H9 (cell line): ENCODE measurements around the gene GNB1L. TPM values are rescaled to one million over a fixed set of nuclear protein-coding genes. Genes with fewer than 3 reads are reported as not detected.

Experiments used
- DNase-seq: peaks from one replicate; pipeline ENCODE4 v3.0.0-alpha.2; 2017
- H2AFZ ChIP-seq: one replicate; pipeline ENCODE4 v1.6.1; 2013; ENCODE audit warnings: mild to moderate bottlenecking, low read length, control low read depth, moderate library complexity
- H2AK5ac ChIP-seq: 2 replicates; pipeline ENCODE4 v1.6.1; 2013; ENCODE audit warnings: low read length, control low read depth, mixed read lengths; ENCODE audit not compliant: insufficient read length
- H2BK120ac ChIP-seq: one replicate; pipeline ENCODE4 v1.6.1; 2013; ENCODE audit warnings: low read depth, mild to moderate bottlenecking, low read length, control low read depth, inconsistent platforms; ENCODE audit not compliant: poor library complexity, severe bottlenecking
- H2BK12ac ChIP-seq: 2 replicates; pipeline ENCODE4 v1.6.1; 2013; ENCODE audit warnings: low read length, control low read depth, mixed read lengths, low read depth; ENCODE audit not compliant: insufficient read length
- H2BK15ac ChIP-seq: 2 replicates; pipeline ENCODE4 v1.6.1; 2013; ENCODE audit warnings: low read depth, low read length, control low read depth
- H2BK20ac ChIP-seq: one replicate; pipeline ENCODE4 v1.6.1; 2013; ENCODE audit warnings: low read depth, mild to moderate bottlenecking, low read length, control low read depth, inconsistent platforms; ENCODE audit not compliant: poor library complexity, severe bottlenecking
- H2BK5ac ChIP-seq: 2 replicates; pipeline ENCODE4 v1.6.1; 2013; ENCODE audit warnings: low read length, control low read depth, mixed read lengths; ENCODE audit not compliant: insufficient read length
- H3K14ac ChIP-seq: 2 replicates; pipeline ENCODE4 v1.6.1; 2013; ENCODE audit warnings: low read length, control low read depth; ENCODE audit not compliant: insufficient read depth
- H3K18ac ChIP-seq: 2 replicates; pipeline ENCODE4 v1.6.1; 2013; ENCODE audit warnings: low read depth, mild to moderate bottlenecking, mixed read lengths, low read length, control low read depth; ENCODE audit not compliant: insufficient read length
- H3K23ac ChIP-seq: 2 replicates; pipeline ENCODE4 v1.6.1; 2013; ENCODE audit warnings: low read length, control low read depth, mixed read lengths, low read depth; ENCODE audit not compliant: insufficient read length
- H3K23me2 ChIP-seq: 2 replicates; pipeline ENCODE4 v1.6.1; 2013; ENCODE audit warnings: low read depth, mild to moderate bottlenecking, mixed read lengths, low read length, control low read depth; ENCODE audit not compliant: insufficient read length, poor library complexity, severe bottlenecking
- H3K27ac ChIP-seq: 2 replicates; pipeline ENCODE4 v1.5.1; 2013; ENCODE audit warnings: low read length, control low read depth, mixed read lengths, low read depth; ENCODE audit not compliant: insufficient read length
- H3K27me3 ChIP-seq: 2 replicates; pipeline ENCODE4 v1.6.1; 2013; ENCODE audit warnings: low read length, control low read depth, inconsistent platforms; ENCODE audit not compliant: insufficient read depth
- H3K4ac ChIP-seq: 2 replicates; pipeline ENCODE4 v1.6.1; 2013; ENCODE audit warnings: low read depth, mild to moderate bottlenecking, control low read depth, inconsistent platforms, low read length, moderate library complexity
- H3K4me1 ChIP-seq: 2 replicates; pipeline ENCODE4 v1.6.1; 2013; ENCODE audit warnings: low read length, control low read depth, inconsistent platforms; ENCODE audit not compliant: insufficient read depth
- H3K4me2 ChIP-seq: 2 replicates; pipeline ENCODE4 v1.6.1; 2013; ENCODE audit warnings: low read length, control low read depth, mixed read lengths; ENCODE audit not compliant: insufficient read length, insufficient read depth
- H3K56ac ChIP-seq: 2 replicates; pipeline ENCODE4 v1.6.1; 2013; ENCODE audit warnings: low read depth, mild to moderate bottlenecking, mixed read lengths, low read length, control low read depth; ENCODE audit not compliant: insufficient read length
- H3K79me1 ChIP-seq: 2 replicates; pipeline ENCODE4 v1.6.1; 2013; ENCODE audit warnings: low read depth, mild to moderate bottlenecking, moderate library complexity, low read length, control low read depth, inconsistent platforms; ENCODE audit not compliant: insufficient read depth, poor library complexity, severe bottlenecking
- H3K79me2 ChIP-seq: 2 replicates; pipeline ENCODE4 v1.6.1; 2013; ENCODE audit warnings: low read length, control low read depth, inconsistent platforms; ENCODE audit not compliant: insufficient read depth
- H3K9ac ChIP-seq: 2 replicates; pipeline ENCODE4 v1.6.1; 2013; ENCODE audit warnings: low read length, control low read depth, mixed read lengths; ENCODE audit not compliant: insufficient read length; ENCODE audit errors: extremely low read depth
- H3K9me3 ChIP-seq: one replicate; pipeline ENCODE4 v1.6.1; 2013; ENCODE audit warnings: low read depth, low read length, inconsistent platforms; ENCODE audit not compliant: control insufficient read depth
- H3T11ph ChIP-seq: one replicate; pipeline ENCODE4 v1.6.1; 2013; ENCODE audit warnings: mild to moderate bottlenecking, low read length, control low read depth, inconsistent platforms
- H4K20me1 ChIP-seq: one replicate; pipeline ENCODE4 v1.6.1; 2013; ENCODE audit not compliant: control insufficient read depth, insufficient read length, insufficient read depth
- H4K5ac ChIP-seq: 2 replicates; pipeline ENCODE4 v1.6.1; 2013; ENCODE audit warnings: low read depth, mild to moderate bottlenecking, mixed read lengths, low read length, control low read depth; ENCODE audit not compliant: insufficient read length
- H4K8ac ChIP-seq: replicated peaks from 2 replicates; pipeline ENCODE4 v1.6.1; 2013; ENCODE audit warnings: low read length, control low read depth, mixed read lengths, low read depth; ENCODE audit not compliant: insufficient read length
- H4K91ac ChIP-seq: 2 replicates; pipeline ENCODE4 v1.6.1; 2013; ENCODE audit warnings: low read depth, mild to moderate bottlenecking, moderate library complexity, mixed read lengths, low read length, control low read depth; ENCODE audit not compliant: insufficient read length
- H3K27ac Mint-ChIP-seq, 3 experiments: 2 replicates in 2 of 3; 3 replicates in 1 of 3; pipeline ENCODE4 v1.8.0; 2020 to 2021; ENCODE audit warnings: mixed read lengths in 3 of 3, mild to moderate bottlenecking in 1 of 3, moderate library complexity in 1 of 3
- H3K27me3 Mint-ChIP-seq: 2 replicates; pipeline ENCODE4 v1.8.0; 2021; ENCODE audit warnings: low read depth, mild to moderate bottlenecking, moderate library complexity, mixed read lengths
- H3K36me3 Mint-ChIP-seq, 3 experiments: 2 replicates in 2 of 3; 3 replicates in 1 of 3; pipeline ENCODE4 v1.8.0; 2020 to 2021; ENCODE audit warnings: low read depth in 3 of 3, mixed read lengths in 3 of 3; ENCODE audit not compliant: insufficient read depth in 1 of 3
- H3K4me1 Mint-ChIP-seq, 2 experiments: 2 replicates each; pipeline ENCODE4 v1.8.0; 2020; ENCODE audit warnings: mixed read lengths in 2 of 2
- H3K4me3 Mint-ChIP-seq, 2 experiments: 2 replicates in 1 of 2; 3 replicates in 1 of 2; pipeline ENCODE4 v1.8.0; 2020 to 2021; ENCODE audit warnings: mild to moderate bottlenecking in 2 of 2, mixed read lengths in 2 of 2, moderate library complexity in 1 of 2
- H3K9me3 Mint-ChIP-seq, 2 experiments: 2 replicates in 1 of 2; 3 replicates in 1 of 2; pipeline ENCODE4 v1.8.0; 2020; ENCODE audit warnings: mild to moderate bottlenecking in 2 of 2, mixed read lengths in 2 of 2, moderate library complexity in 1 of 2
- WGBS: extraction: QIAGEN DNeasy Blood & Tissue Kit; methylation state at CpG from one replicate; pipeline ENCODE4 v1.1.7; 2013; ENCODE audit warnings: missing lambda C conversion rate, low lambda C conversion rate, mixed read lengths; ENCODE audit not compliant: insufficient read length; ENCODE audit errors: extremely low coverage; 5-methylcytosine and 5-hydroxymethylcytosine counted together
- total RNA-seq: library from RNA; stranded (reverse); gene quantifications from 2 replicates; pipeline ENCODE4 v1.2.1, GENCODE V29; 2021
- TF ChIP-seq, protein P1 (sequence below): fragments of 200-600 bp; sonication (generic); conservative IDR thresholded peaks from 3 replicates; pipeline ENCODE4 v1.8.0; 2021; ENCODE audit warnings: antibody characterized with exemption, mild to moderate bottlenecking

Gene GNB1L
- total RNA-seq, 1 experiment from 2014 or later = 22.4 TPM

DNA sequence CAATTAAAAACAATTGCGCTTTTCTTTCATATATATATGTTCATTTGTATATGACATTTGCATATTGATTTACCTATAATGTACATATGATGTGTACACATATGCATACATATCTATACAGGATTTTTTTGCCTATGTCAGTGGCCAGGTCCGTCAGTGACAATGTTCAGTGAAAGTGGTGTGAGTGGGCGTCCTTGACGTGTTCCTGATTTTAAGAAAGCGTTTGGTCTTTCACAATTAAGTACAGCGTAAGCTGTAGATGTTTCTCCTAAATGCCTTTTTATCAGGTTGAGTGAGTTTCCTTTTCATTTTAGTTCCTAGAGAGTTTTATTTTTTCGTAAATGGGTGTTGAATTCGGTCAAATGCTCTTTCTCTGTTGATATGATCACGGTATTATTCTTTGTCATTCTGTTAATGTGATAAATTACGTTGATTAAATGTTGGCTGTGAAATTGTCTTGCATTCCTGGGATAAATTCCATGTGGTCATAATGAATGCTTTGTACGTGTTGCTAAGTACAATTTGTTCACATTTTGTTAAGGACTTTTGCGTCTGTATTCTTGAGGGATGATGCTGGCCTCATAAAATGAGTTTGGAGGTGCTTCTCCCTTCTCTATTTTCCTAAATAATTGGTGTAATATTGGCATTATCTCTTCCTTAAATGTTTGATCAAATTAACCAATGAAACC lies 10.6 kb upstream of the GNB1L start:
- H2BK12ac ChIP-seq = no peak overlapping the region
- no peak overlapping the region for H4K8ac ChIP-seq
- Mint-ChIP-seq H3K36me3 (no peaks in the 10 kb centered on the region), H3K9me3 (no peaks in the 10 kb centered on the region), H3K4me1 (peaks cover 19 to 25% of the 10 kb centered on the region in 2 experiments), H3K4me3 (no peak overlapping the region), H3K27ac (no peak overlapping the region), H3K27me3 (no peaks in the 10 kb centered on the region; the same call in 1 of the 2 replicates)
- no peaks in the 10 kb centered on the region for H3K9me3 ChIP-seq
- no peak overlapping the region for H3K4me2 ChIP-seq
- no peak overlapping the region for H2BK20ac ChIP-seq
- no peaks in the 10 kb centered on the region for H3K4me1 ChIP-seq
- no peak overlapping the region for H3K14ac ChIP-seq
- H4K91ac ChIP-seq = no peak overlapping the region
- no peak overlapping the region for H3K23ac ChIP-seq
- no peak overlapping the region for H2AFZ ChIP-seq
- no peak overlapping the region for H2AK5ac ChIP-seq
- no peak overlapping the region for H2BK5ac ChIP-seq
- H3K4ac ChIP-seq = no peak overlapping the region
- H4K20me1 ChIP-seq = no peaks in the 10 kb centered on the region
- no peak overlapping the region for H3T11ph ChIP-seq
- no peak overlapping the region for H4K5ac ChIP-seq
- H3K9ac ChIP-seq = no peak overlapping the region
- H3K27me3 ChIP-seq = no peaks in the 10 kb centered on the region
- no peaks in the 10 kb centered on the region for H3K79me2 ChIP-seq
- no peaks in the 10 kb centered on the region for H3K23me2 ChIP-seq
- no CpG with 5 or more reads among the region's 12 CpGs for WGBS
- no peak overlapping the region for H3K56ac ChIP-seq
- no peaks in the 10 kb centered on the region for H3K79me1 ChIP-seq
- H2BK120ac ChIP-seq = no peak overlapping the region
- no peak overlapping the region for H3K27ac ChIP-seq
- no peak for DNase-seq
- no peak overlapping the region for H2BK15ac ChIP-seq
- no peak overlapping the region for H3K18ac ChIP-seq
- TF ChIP-seq, protein P1, sequence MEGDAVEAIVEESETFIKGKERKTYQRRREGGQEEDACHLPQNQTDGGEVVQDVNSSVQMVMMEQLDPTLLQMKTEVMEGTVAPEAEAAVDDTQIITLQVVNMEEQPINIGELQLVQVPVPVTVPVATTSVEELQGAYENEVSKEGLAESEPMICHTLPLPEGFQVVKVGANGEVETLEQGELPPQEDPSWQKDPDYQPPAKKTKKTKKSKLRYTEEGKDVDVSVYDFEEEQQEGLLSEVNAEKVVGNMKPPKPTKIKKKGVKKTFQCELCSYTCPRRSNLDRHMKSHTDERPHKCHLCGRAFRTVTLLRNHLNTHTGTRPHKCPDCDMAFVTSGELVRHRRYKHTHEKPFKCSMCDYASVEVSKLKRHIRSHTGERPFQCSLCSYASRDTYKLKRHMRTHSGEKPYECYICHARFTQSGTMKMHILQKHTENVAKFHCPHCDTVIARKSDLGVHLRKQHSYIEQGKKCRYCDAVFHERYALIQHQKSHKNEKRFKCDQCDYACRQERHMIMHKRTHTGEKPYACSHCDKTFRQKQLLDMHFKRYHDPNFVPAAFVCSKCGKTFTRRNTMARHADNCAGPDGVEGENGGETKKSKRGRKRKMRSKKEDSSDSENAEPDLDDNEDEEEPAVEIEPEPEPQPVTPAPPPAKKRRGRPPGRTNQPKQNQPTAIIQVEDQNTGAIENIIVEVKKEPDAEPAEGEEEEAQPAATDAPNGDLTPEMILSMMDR = no peak
